WTC11 (cell line): ENCODE results near the gene AKT1S1. TPM values are rescaled to one million over a fixed set of nuclear protein-coding genes. Genes with fewer than 3 reads are reported as not detected.

Experiments
- ATAC-seq: fragments of 200-7000 bp; cut with Tn5 transposase; 2 replicates; pipeline ENCODE4 v1.10.0; 2021; ENCODE audit warnings: mild to moderate bottlenecking, moderate library complexity
- CTCF ChIA-PET: fragments of 300-600 bp; sonication (Branson Sonifier 250); formaldehyde crosslinking; loops from one replicate; lab custom pipeline; 2021; ENCODE audit warnings: antibody characterized with exemption; lab: Charles Lee
- POLR2A ChIA-PET: fragments of 350-600 bp; sonication (Branson Sonifier 250); formaldehyde crosslinking; loops from one replicate; lab custom pipeline; 2021; ENCODE audit warnings: antibody characterized with exemption; lab: Charles Lee
- DNase-seq: peaks from one replicate; pipeline ENCODE4 v3.0.0; 2021; ENCODE audit warnings: low spot score
- H3K27ac Mint-ChIP-seq: 2 replicates; pipeline ENCODE4 v1.8.0; 2021; ENCODE audit warnings: mixed read lengths
- H3K27me3 Mint-ChIP-seq: 2 replicates; pipeline ENCODE4 v1.8.0; 2021; ENCODE audit warnings: low read depth, mild to moderate bottlenecking, moderate library complexity, mixed read lengths
- H3K36me3 Mint-ChIP-seq: 2 replicates; pipeline ENCODE4 v1.8.0; 2021; ENCODE audit warnings: mixed read lengths
- H3K4me1 Mint-ChIP-seq: 2 replicates; pipeline ENCODE4 v1.8.0; 2022; ENCODE audit warnings: mixed read lengths
- H3K4me3 Mint-ChIP-seq: 2 replicates; pipeline ENCODE4 v1.8.0; 2021; ENCODE audit warnings: mild to moderate bottlenecking, moderate library complexity, mixed read lengths
- H3K9me3 Mint-ChIP-seq: 2 replicates; pipeline ENCODE4 v1.8.0; 2021; ENCODE audit warnings: mixed read lengths
- AFF4 ChIP-seq: sonication (generic); formaldehyde crosslinking; IDR thresholded peaks from 2 replicates; pipeline ENCODE4 v1.8.1; 2023; ENCODE audit warnings: mild to moderate bottlenecking, missing genetic modification reagents, borderline replicate concordance
- CTCF ChIP-seq: fragments of 200-600 bp; IDR thresholded peaks from 2 replicates; pipeline ENCODE4 v1.8.0; 2022; ENCODE audit warnings: antibody characterized with exemption
- ELF4 ChIP-seq: sonication (generic); formaldehyde crosslinking; IDR thresholded peaks from 2 replicates; pipeline ENCODE4 v1.8.1; 2022; ENCODE audit warnings: low read depth, mild to moderate bottlenecking, moderate library complexity, missing genetic modification reagents
- EMX1 ChIP-seq: fragments of 250-450 bp; sonication (Bioruptor Pico); IDR thresholded peaks from 2 replicates; pipeline ENCODE4 v1.8.0; 2021; ENCODE audit warnings: mild to moderate bottlenecking
- GABPB1 ChIP-seq: sonication (generic); formaldehyde crosslinking; IDR thresholded peaks from 2 replicates; pipeline ENCODE4 v1.8.1; 2023; ENCODE audit warnings: mild to moderate bottlenecking, missing genetic modification reagents
- MXD4 ChIP-seq: fragments of 250-450 bp; sonication (Bioruptor Pico); IDR thresholded peaks from 2 replicates; pipeline ENCODE4 v1.8.0; 2021; ENCODE audit warnings: mild to moderate bottlenecking, moderate library complexity, borderline replicate concordance
- NFE2L1 ChIP-seq: sonication (generic); formaldehyde crosslinking; IDR thresholded peaks from 2 replicates; pipeline ENCODE4 v1.8.1; 2023; ENCODE audit warnings: missing genetic modification reagents
- NFYB ChIP-seq: sonication (generic); formaldehyde crosslinking; conservative IDR thresholded peaks from 2 replicates; pipeline ENCODE4 v1.8.0; 2022; ENCODE audit warnings: low read depth, missing genetic modification reagents
- RELA ChIP-seq: sonication (generic); formaldehyde crosslinking; IDR thresholded peaks from 2 replicates; pipeline ENCODE4 v1.8.1; 2022; ENCODE audit warnings: missing genetic modification reagents, mild to moderate bottlenecking, borderline replicate concordance
- ZNF121 ChIP-seq: sonication (generic); formaldehyde crosslinking; IDR thresholded peaks from 2 replicates; pipeline ENCODE4 v1.8.0; 2023; ENCODE audit warnings: missing genetic modification reagents
- ZNF138 ChIP-seq: sonication (generic); formaldehyde crosslinking; conservative IDR thresholded peaks from 2 replicates; pipeline ENCODE4 v1.8.1; 2022; ENCODE audit warnings: mild to moderate bottlenecking, moderate library complexity, missing genetic modification reagents
- ZNF281 ChIP-seq: sonication (generic); formaldehyde crosslinking; IDR thresholded peaks from 2 replicates; pipeline ENCODE4 v1.8.0; 2023; ENCODE audit warnings: mild to moderate bottlenecking, missing genetic modification reagents
- total RNA-seq: library from RNA; stranded (reverse); gene quantifications from 3 replicates; pipeline ENCODE4 v1.2.3, GENCODE V29; 2021
- TF ChIP-seq, protein P1 (sequence below): fragments of 250-450 bp; sonication (Bioruptor Pico); IDR thresholded peaks from 2 replicates; pipeline ENCODE4 v1.9.0; 2021; ENCODE audit warnings: mild to moderate bottlenecking, borderline replicate concordance
- TF ChIP-seq, protein P2 (sequence below): sonication (generic); formaldehyde crosslinking; IDR thresholded peaks from 2 replicates; pipeline ENCODE4 v1.8.0; 2022; ENCODE audit warnings: mild to moderate bottlenecking, missing genetic modification reagents
- TF ChIP-seq, protein P3 (sequence below): sonication (generic); formaldehyde crosslinking; IDR thresholded peaks from 2 replicates; pipeline ENCODE4 v1.8.0; 2022; ENCODE audit warnings: mild to moderate bottlenecking, missing genetic modification reagents
- TF ChIP-seq, protein P4 (sequence below): sonication (generic); formaldehyde crosslinking; IDR thresholded peaks from 2 replicates; pipeline ENCODE4 v1.8.1; 2023; ENCODE audit warnings: mild to moderate bottlenecking, missing genetic modification reagents
- TF ChIP-seq, protein P5 (sequence below): sonication (generic); formaldehyde crosslinking; IDR thresholded peaks from 2 replicates; pipeline ENCODE4 v1.8.0; 2022; ENCODE audit warnings: mild to moderate bottlenecking, missing genetic modification reagents

Gene AKT1S1
- total RNA-seq, 1 experiment from 2014 or later, result 47.8 TPM

DNA sequence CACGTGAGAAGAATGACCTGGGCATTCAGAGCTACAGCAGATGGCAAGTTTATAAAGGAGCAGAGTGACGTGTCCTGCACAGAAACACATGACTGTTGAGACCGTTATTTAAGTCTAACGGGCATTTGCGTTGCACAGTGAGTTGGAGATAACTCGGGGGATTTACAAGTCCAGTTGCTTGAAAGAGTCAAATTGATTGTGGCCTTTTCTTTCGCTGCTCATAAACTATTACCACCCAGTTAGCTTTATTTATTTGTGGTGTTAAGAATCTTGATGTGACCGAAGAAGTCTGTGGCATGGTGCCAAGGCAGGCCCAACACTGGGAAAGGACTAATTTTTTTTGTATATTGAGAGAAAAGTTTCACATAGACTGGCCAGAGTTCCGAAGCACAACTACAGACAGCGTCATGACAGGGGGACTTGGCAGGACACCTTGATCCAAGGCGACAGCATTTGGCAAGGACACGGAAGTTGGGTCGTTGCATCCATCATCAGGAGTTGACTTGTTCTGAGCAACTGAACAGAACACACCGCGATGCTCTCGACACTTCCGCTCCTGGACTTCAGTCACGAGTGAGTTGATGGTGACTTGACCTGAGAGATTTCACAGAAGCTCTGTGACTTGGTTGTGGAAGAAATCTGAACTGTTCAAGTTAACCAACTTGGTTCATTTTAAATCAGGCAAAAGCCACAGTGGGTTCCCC is 38.1 kb downstream of the AKT1S1 start (continued):
- TF ChIP-seq, protein P1, sequence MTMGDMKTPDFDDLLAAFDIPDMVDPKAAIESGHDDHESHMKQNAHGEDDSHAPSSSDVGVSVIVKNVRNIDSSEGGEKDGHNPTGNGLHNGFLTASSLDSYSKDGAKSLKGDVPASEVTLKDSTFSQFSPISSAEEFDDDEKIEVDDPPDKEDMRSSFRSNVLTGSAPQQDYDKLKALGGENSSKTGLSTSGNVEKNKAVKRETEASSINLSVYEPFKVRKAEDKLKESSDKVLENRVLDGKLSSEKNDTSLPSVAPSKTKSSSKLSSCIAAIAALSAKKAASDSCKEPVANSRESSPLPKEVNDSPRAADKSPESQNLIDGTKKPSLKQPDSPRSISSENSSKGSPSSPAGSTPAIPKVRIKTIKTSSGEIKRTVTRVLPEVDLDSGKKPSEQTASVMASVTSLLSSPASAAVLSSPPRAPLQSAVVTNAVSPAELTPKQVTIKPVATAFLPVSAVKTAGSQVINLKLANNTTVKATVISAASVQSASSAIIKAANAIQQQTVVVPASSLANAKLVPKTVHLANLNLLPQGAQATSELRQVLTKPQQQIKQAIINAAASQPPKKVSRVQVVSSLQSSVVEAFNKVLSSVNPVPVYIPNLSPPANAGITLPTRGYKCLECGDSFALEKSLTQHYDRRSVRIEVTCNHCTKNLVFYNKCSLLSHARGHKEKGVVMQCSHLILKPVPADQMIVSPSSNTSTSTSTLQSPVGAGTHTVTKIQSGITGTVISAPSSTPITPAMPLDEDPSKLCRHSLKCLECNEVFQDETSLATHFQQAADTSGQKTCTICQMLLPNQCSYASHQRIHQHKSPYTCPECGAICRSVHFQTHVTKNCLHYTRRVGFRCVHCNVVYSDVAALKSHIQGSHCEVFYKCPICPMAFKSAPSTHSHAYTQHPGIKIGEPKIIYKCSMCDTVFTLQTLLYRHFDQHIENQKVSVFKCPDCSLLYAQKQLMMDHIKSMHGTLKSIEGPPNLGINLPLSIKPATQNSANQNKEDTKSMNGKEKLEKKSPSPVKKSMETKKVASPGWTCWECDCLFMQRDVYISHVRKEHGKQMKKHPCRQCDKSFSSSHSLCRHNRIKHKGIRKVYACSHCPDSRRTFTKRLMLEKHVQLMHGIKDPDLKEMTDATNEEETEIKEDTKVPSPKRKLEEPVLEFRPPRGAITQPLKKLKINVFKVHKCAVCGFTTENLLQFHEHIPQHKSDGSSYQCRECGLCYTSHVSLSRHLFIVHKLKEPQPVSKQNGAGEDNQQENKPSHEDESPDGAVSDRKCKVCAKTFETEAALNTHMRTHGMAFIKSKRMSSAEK, result no peak
- no peak for TF ChIP-seq GABPB1 (CRISPR knock-in tag)
- TF ChIP-seq, protein P2, sequence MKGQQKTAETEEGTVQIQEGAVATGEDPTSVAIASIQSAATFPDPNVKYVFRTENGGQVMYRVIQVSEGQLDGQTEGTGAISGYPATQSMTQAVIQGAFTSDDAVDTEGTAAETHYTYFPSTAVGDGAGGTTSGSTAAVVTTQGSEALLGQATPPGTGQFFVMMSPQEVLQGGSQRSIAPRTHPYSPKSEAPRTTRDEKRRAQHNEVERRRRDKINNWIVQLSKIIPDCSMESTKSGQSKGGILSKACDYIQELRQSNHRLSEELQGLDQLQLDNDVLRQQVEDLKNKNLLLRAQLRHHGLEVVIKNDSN (CRISPR knock-in tag), result no peak
- TF ChIP-seq, protein P3, sequence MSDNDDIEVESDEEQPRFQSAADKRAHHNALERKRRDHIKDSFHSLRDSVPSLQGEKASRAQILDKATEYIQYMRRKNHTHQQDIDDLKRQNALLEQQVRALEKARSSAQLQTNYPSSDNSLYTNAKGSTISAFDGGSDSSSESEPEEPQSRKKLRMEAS (CRISPR knock-in tag), result no peak
- TF ChIP-seq, protein P4, sequence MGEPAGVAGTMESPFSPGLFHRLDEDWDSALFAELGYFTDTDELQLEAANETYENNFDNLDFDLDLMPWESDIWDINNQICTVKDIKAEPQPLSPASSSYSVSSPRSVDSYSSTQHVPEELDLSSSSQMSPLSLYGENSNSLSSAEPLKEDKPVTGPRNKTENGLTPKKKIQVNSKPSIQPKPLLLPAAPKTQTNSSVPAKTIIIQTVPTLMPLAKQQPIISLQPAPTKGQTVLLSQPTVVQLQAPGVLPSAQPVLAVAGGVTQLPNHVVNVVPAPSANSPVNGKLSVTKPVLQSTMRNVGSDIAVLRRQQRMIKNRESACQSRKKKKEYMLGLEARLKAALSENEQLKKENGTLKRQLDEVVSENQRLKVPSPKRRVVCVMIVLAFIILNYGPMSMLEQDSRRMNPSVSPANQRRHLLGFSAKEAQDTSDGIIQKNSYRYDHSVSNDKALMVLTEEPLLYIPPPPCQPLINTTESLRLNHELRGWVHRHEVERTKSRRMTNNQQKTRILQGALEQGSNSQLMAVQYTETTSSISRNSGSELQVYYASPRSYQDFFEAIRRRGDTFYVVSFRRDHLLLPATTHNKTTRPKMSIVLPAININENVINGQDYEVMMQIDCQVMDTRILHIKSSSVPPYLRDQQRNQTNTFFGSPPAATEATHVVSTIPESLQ, result no peak
- TF ChIP-seq ZNF281, result no peak
- TF ChIP-seq RELA (CRISPR knock-in tag), result no peak

DNA sequence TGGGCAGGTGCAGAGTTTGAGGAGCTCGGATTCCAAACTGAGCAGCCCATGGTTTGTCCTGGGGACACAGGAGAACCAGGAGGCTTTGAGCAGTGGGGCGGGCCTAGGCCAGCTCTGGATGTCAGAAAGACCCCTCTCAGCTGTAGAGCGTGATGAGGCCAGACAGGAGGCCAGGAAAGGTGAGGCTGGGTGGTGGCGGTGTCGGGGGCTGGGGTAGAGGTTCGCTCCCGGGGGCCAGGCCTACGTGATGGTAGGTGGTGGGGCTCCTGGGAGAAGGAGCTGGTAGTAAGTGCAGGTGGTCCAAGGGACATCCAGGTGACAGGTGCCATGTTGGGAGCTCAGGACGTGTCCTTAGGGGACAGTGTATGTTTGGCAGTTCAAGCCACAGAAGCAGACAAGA is 39.7 kb downstream of the AKT1S1 start:
- Mint-ChIP-seq H3K9me3 (no peaks in the 10 kb centered on the region), H3K36me3 (peaks cover 53% of the 10 kb centered on the region), H3K27ac (0 out of 2 replicates have a peak overlapping the region, but pooled peaks have one; percentile 9), H3K4me1 (no peaks in the 10 kb centered on the region), H3K4me3 (no peak overlapping the region), H3K27me3 (no peaks in the 10 kb centered on the region)
- no peak for DNase-seq
- CTCF ChIA-PET, result no interaction called here
- TF ChIP-seq NFYB (no peak), AFF4 (CRISPR knock-in tag) (no peak), ZNF138 (CRISPR knock-in tag) (no peak), CTCF (no peak), ELF4 (CRISPR knock-in tag) (no peak), NFE2L1 (CRISPR knock-in tag) (no peak), MXD4 (no peak), ZNF121 (CRISPR knock-in tag) (no peak), EMX1 (CRISPR knock-in tag) (no peak)
- TF ChIP-seq, protein P5, sequence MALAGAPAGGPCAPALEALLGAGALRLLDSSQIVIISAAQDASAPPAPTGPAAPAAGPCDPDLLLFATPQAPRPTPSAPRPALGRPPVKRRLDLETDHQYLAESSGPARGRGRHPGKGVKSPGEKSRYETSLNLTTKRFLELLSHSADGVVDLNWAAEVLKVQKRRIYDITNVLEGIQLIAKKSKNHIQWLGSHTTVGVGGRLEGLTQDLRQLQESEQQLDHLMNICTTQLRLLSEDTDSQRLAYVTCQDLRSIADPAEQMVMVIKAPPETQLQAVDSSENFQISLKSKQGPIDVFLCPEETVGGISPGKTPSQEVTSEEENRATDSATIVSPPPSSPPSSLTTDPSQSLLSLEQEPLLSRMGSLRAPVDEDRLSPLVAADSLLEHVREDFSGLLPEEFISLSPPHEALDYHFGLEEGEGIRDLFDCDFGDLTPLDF, result no peak
- TF ChIP-seq, protein P3 (CRISPR knock-in tag), result no peak
- POLR2A ChIA-PET, result interaction anchor here (0.6 kb wide), 1 partner anchor 42 kb away, joined by 3 read pairs; no protein-coding TSS in a partner anchor
- no peak for ATAC-seq
